Karpas-422 (cell line): ENCODE measurements around the gene CCDC63. TPM values are rescaled to one million over a fixed set of nuclear protein-coding genes. Genes with fewer than 3 reads are reported as not detected.

ENCODE experiments used
- DNase-seq: peaks from one replicate; pipeline ENCODE4 v3.0.0-alpha.2; 2015
- H2AFZ ChIP-seq: fragments of 200-600 bp; sonication (generic); 2 replicates; pipeline ENCODE4 v1.6.1; 2014; ENCODE audit warnings: antibody characterized with exemption, low read length, mixed read lengths
- H3K27ac ChIP-seq: fragments of 200-600 bp; sonication (generic); 2 replicates; pipeline ENCODE4 v1.5.1; 2014; ENCODE audit warnings: mild to moderate bottlenecking, low read length, moderate library complexity
- H3K27me3 ChIP-seq: fragments of 200-600 bp; sonication (generic); 2 replicates; pipeline ENCODE4 v1.6.1; 2014; ENCODE audit warnings: low read length, mixed read lengths
- H3K36me3 ChIP-seq: fragments of 200-600 bp; sonication (generic); 2 replicates; pipeline ENCODE4 v1.6.1; 2014; ENCODE audit warnings: low read length, mixed read lengths; ENCODE audit not compliant: insufficient read depth
- H3K4me1 ChIP-seq: fragments of 200-600 bp; sonication (generic); 2 replicates; pipeline ENCODE4 v1.6.1; 2014; ENCODE audit warnings: mild to moderate bottlenecking, low read length, mixed read lengths
- H3K4me2 ChIP-seq: fragments of 200-600 bp; sonication (generic); 2 replicates; pipeline ENCODE4 v1.6.1; 2014; ENCODE audit warnings: low read length, low read depth, mild to moderate bottlenecking; ENCODE audit not compliant: poor library complexity, severe bottlenecking
- H3K4me3 ChIP-seq: fragments of 200-600 bp; sonication (generic); 2 replicates; pipeline ENCODE4 v1.5.1; 2014; ENCODE audit warnings: mild to moderate bottlenecking, antibody characterized with exemption, low read length, mixed read lengths
- H3K79me2 ChIP-seq: fragments of 200-600 bp; sonication (generic); 2 replicates; pipeline ENCODE4 v1.6.1; 2014; ENCODE audit warnings: mild to moderate bottlenecking, low read length, mixed read lengths
- H3K9ac ChIP-seq: fragments of 200-600 bp; sonication (generic); 2 replicates; pipeline ENCODE4 v1.6.0; 2014; ENCODE audit warnings: low read length
- H3K9me2 ChIP-seq: fragments of 200-600 bp; sonication (generic), shearing (Covaris generic); replicated peaks from 2 replicates; pipeline ENCODE4 v1.6.0; 2014; ENCODE audit warnings: mild to moderate bottlenecking, low read length, moderate library complexity; ENCODE audit not compliant: insufficient read depth
- H3K9me3 ChIP-seq: fragments of 300-700, 200-600 bp; sonication (generic); 2 replicates; pipeline ENCODE4 v1.6.1; 2014; ENCODE audit warnings: low read length, mixed read lengths
- H4K20me1 ChIP-seq: fragments of 200-600 bp; sonication (generic); 2 replicates; pipeline ENCODE4 v1.6.1; 2014; ENCODE audit warnings: mild to moderate bottlenecking, antibody characterized with exemption, low read length, low read depth; ENCODE audit not compliant: insufficient read depth
- total RNA-seq: library from RNA; depleted of rRNA; stranded (reverse); fragments of >200 nt; shearing (Covaris generic); gene quantifications from 2 replicates; pipeline ENCODE4 v1.2.3, GENCODE V29; 2014; ENCODE audit warnings: low replicate concordance

The CCDC63 gene
- total RNA-seq, 1 experiment from 2014 or later = not detected

DNA sequence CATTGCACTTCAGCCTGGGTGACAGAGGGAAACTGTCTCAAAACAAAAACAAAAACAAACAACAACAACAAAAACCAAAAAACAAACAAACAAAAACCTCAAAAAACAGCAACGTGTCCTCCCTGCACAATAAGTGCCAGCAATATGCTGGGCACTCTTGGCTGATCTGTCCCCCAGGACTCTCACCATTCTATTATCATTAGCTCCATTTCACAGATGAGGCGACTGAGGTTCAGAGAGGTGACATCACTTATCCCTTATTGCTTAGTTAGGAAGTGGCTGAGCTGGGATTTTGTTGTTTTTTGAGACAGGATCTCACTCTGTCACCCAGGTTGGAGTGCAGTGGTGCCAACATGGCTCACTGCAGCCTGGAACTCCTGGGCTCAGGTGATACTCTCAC, 33.0 kb upstream of the CCDC63 start:
- Histone ChIP-seq H4K20me1 (no peaks in the 10 kb centered on the region), H3K4me3 (no peak overlapping the region), H3K9me3 (no peaks in the 10 kb centered on the region), H3K4me2 (no peak overlapping the region), H3K9me2 (no peaks in the 10 kb centered on the region), H3K79me2 (no peaks in the 10 kb centered on the region), H2AFZ (no peak overlapping the region), H3K27ac (no peak overlapping the region), H3K27me3 (no peaks in the 10 kb centered on the region), H3K9ac (no peak overlapping the region), H3K4me1 (no peaks in the 10 kb centered on the region), H3K36me3 (no peaks in the 10 kb centered on the region)
- DNase-seq = no peak

DNA sequence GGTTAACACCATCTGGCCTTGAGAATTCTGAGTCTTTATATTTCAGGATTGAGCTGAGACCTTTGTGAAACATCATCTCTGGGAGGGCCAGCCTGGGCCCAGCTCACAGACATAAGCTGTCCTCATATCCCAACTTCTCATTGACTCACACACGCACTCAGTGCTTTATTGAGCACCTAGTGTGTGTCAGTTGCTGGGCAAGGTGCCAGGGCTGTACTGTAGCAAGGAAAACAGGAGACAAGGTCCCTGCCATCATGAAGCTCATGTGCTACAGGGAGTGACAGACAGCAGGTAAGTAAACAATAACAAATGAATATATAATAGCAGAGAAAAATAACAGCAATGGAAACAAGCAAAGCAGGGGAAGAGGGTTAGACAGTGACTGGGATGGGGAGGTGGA, 30.5 kb upstream of the CCDC63 start:
- H2AFZ ChIP-seq = no peak overlapping the region
- no peaks in the 10 kb centered on the region for H3K79me2 ChIP-seq
- H3K4me1 ChIP-seq = no peaks in the 10 kb centered on the region
- H3K4me2 ChIP-seq = no peak overlapping the region
- H3K36me3 ChIP-seq = no peaks in the 10 kb centered on the region
- no peak overlapping the region for H3K9ac ChIP-seq
- H4K20me1 ChIP-seq = no peaks in the 10 kb centered on the region
- no peak overlapping the region for H3K4me3 ChIP-seq
- DNase-seq = no peak
- no peaks in the 10 kb centered on the region for H3K9me3 ChIP-seq
- H3K27me3 ChIP-seq = no peaks in the 10 kb centered on the region
- H3K27ac ChIP-seq = no peak overlapping the region
- H3K9me2 ChIP-seq = no peaks in the 10 kb centered on the region

DNA sequence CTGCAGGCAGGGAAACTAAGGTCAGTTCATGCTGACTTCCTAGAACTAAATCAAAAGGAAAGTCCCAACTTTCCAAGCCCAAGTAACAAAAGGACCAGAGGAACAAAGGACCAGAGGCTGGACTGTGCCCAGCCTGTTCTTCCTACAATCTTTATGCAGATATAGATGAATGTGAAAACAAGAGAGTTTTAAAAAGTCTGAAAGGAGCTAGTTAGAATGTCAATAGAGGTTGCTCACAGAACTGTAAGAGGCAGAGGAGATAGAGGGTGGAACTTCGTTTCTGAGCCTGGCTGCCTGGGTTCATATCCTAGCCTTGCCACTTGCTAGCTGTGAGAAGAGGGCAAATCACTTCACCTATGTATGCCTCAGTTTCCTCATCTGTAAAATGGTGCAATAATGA, 30.0 kb upstream of the CCDC63 start:
- Histone ChIP-seq H3K36me3 (no peaks in the 10 kb centered on the region), H3K27ac (no peak overlapping the region), H3K4me1 (no peaks in the 10 kb centered on the region; the same call in 1 of the 2 replicates), H2AFZ (no peak overlapping the region), H3K4me3 (no peak overlapping the region), H4K20me1 (no peaks in the 10 kb centered on the region), H3K9ac (no peak overlapping the region), H3K9me2 (no peaks in the 10 kb centered on the region), H3K27me3 (no peaks in the 10 kb centered on the region), H3K9me3 (no peaks in the 10 kb centered on the region), H3K79me2 (no peaks in the 10 kb centered on the region), H3K4me2 (no peak overlapping the region)
- no peak for DNase-seq

DNA sequence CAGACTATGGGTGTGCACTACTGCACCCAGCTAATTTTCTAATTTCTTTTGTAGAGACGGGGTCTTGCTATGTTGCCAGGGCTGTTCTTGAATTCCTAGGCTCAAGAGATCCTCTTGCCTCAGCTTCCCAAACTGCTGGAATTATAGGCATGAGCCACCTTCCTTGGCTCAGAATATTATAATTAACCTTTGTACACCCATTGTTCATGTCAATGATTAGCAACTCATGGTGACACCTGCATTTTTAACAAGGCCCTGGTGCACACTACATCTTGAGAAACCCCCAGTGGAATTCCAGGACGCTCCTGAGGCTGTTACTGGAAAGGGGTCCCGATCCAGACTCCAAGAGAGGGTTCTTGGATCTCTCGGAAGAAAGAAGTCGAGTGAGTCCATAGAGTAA, 28.3 kb upstream of the CCDC63 start:
- Histone ChIP-seq H3K9ac (no peak overlapping the region), H3K79me2 (no peaks in the 10 kb centered on the region), H2AFZ (no peak overlapping the region), H3K4me3 (no peak overlapping the region), H3K9me2 (no peaks in the 10 kb centered on the region), H3K27ac (no peak overlapping the region), H3K4me1 (peaks cover 12% of the 10 kb centered on the region), H3K9me3 (no peaks in the 10 kb centered on the region), H3K27me3 (no peaks in the 10 kb centered on the region), H3K4me2 (no peak overlapping the region), H4K20me1 (no peaks in the 10 kb centered on the region), H3K36me3 (no peaks in the 10 kb centered on the region)
- DNase-seq = no peak

DNA sequence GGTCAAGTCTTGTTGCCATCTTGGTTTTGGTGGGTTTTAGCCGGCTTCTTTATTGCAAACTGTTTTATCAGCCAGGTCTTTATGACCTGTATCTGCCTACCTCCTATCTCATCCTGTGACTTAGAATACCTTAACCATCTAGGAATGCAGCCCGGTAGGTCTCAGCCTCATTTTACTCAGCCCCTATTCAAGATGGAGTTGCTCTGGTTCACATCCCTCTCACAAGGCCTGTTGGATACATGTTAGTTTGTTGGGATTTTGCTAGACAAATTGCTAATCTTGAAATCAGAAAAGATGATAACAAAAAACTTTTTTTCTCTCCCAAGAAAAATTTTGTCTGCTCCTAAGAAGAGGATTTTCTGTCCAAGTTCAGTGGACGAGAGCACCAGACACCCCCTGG, 27.6 kb upstream of the CCDC63 start:
- H3K4me3 ChIP-seq = no peak overlapping the region
- H3K4me2 ChIP-seq = no peak overlapping the region
- no peaks in the 10 kb centered on the region for H3K79me2 ChIP-seq
- no peaks in the 10 kb centered on the region for H3K9me2 ChIP-seq
- DNase-seq = no peak
- peaks cover 12% of the 10 kb centered on the region for H3K4me1 ChIP-seq
- no peaks in the 10 kb centered on the region for H3K36me3 ChIP-seq
- no peaks in the 10 kb centered on the region for H4K20me1 ChIP-seq
- H3K27me3 ChIP-seq = no peaks in the 10 kb centered on the region
- H3K9ac ChIP-seq = no peak overlapping the region
- no peak overlapping the region for H3K27ac ChIP-seq
- no peaks in the 10 kb centered on the region for H3K9me3 ChIP-seq
- no peak overlapping the region for H2AFZ ChIP-seq

DNA sequence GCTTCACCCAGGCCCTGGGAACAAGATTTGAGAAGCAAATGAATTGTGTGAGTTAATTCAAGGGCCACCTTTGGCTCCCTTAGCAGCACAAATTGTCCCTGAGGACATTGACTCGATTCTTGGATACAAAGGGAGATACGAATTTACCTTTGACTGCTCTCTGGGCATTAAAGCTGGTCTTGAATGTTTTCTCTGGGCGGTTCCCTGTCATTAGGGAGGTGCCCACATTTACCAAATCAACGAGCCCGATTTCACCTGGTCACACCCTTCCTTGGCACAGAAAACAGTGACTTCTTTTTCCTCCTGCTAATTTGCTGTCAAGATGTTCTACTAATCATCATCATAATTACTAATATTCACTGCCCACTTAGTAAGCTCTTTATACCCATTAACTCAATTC, 27.1 kb upstream of the CCDC63 start:
- no peak overlapping the region for H2AFZ ChIP-seq
- no peaks in the 10 kb centered on the region for H3K36me3 ChIP-seq
- no peak overlapping the region for H3K9ac ChIP-seq
- H3K4me3 ChIP-seq = no peak overlapping the region
- H3K9me2 ChIP-seq = no peaks in the 10 kb centered on the region
- H3K27me3 ChIP-seq = no peaks in the 10 kb centered on the region
- peaks cover 12% of the 10 kb centered on the region for H3K4me1 ChIP-seq
- H3K27ac ChIP-seq = no peak overlapping the region
- H4K20me1 ChIP-seq = no peaks in the 10 kb centered on the region
- no peaks in the 10 kb centered on the region for H3K79me2 ChIP-seq
- DNase-seq = no peak
- no peak overlapping the region for H3K4me2 ChIP-seq
- no peaks in the 10 kb centered on the region for H3K9me3 ChIP-seq

DNA sequence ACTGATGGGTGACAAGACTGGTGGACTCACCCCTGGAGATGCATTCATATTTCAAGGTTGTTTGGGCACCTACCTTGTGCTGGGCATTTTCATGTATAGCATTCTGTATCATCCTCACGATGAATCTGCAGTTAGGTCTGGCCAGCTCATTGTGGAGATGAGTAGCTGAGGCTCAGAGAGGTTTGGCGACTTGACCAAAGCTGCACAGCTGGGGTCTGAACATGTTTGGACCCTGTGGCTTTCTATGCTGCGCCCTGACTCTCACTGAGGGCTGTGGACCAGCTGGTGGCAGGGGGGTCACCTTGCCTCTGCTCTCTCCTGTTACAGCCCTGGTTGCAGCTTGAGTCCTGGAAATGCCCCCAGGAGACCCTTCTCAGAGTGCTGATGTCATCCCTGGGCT, 24.9 kb upstream of the CCDC63 start:
- Histone ChIP-seq H4K20me1 (no peaks in the 10 kb centered on the region), H3K4me2 (no peak overlapping the region), H3K4me1 (peaks cover 14% of the 10 kb centered on the region), H2AFZ (no peak overlapping the region), H3K9ac (no peak overlapping the region), H3K27ac (no peak overlapping the region), H3K9me3 (no peaks in the 10 kb centered on the region), H3K4me3 (no peak overlapping the region), H3K9me2 (no peaks in the 10 kb centered on the region), H3K27me3 (no peaks in the 10 kb centered on the region), H3K36me3 (no peaks in the 10 kb centered on the region), H3K79me2 (no peaks in the 10 kb centered on the region)
- DNase-seq = no peak

DNA sequence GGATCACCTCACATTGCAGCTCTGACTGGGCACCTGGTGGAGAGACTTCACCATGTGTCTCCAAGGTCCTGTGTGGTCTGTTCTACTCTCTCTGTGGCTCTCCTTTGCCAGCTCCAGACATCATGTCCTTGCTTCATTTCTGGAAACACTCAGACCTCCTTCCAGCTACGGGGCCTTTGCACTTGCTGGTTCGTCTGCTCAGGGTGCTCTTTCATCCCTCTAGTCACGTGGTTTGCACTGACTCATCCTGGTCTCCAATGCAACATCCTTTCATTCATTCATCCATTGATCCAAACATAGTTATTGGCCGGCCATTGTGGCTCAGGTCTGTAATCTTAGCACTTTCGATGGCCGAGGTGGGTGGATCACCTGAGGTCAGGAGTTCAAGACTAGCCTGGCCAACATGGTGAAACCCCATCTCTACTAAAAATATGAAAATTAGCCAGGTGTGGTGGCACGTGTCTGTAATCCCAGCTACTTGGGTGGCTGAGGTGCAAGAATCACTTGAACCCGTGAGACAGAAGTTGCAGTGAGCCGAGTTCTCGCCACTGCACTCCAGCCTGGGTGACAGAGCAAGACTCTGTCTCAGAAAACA, 23.9 kb upstream of the CCDC63 start:
- no peak overlapping the region for H3K4me2 ChIP-seq
- H3K27ac ChIP-seq = no peak overlapping the region
- H3K27me3 ChIP-seq = no peaks in the 10 kb centered on the region
- no peaks in the 10 kb centered on the region for H4K20me1 ChIP-seq
- H3K9me2 ChIP-seq = no peaks in the 10 kb centered on the region
- H3K79me2 ChIP-seq = no peaks in the 10 kb centered on the region
- no peak overlapping the region for H2AFZ ChIP-seq
- H3K4me3 ChIP-seq = no peak overlapping the region
- H3K4me1 ChIP-seq = peaks cover 16% of the 10 kb centered on the region
- no peak overlapping the region for H3K9ac ChIP-seq
- no peak for DNase-seq
- no peaks in the 10 kb centered on the region for H3K9me3 ChIP-seq
- no peaks in the 10 kb centered on the region for H3K36me3 ChIP-seq

DNA sequence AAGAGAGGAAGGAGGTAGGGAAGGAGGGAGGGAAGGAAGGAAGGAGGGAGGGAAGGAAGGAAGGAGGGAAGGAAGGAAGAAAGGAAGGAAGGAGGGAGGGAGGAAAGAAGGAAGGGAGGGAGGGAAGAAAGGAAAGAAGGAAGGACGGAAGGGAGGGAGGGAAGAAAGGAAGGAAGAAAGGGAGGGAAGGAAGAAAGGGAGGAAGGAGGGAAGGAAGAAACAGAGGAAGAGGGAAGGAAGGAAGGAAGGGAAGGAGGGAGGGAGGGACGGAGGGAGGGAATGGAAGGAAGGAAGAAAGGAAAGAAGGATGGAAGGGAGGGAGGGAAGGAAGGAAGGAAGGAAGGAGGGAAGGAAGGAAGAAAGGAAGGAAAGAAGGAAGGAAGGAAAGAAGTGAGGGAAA, 22.4 kb upstream of the CCDC63 start:
- H3K79me2 ChIP-seq = no peaks in the 10 kb centered on the region
- no peak overlapping the region for H2AFZ ChIP-seq
- H3K27ac ChIP-seq = no peak overlapping the region
- H4K20me1 ChIP-seq = no peaks in the 10 kb centered on the region
- H3K9me3 ChIP-seq = no peaks in the 10 kb centered on the region
- H3K4me2 ChIP-seq = no peak overlapping the region
- no peaks in the 10 kb centered on the region for H3K9me2 ChIP-seq
- no peak overlapping the region for H3K4me3 ChIP-seq
- H3K4me1 ChIP-seq = peaks cover 16% of the 10 kb centered on the region
- no peaks in the 10 kb centered on the region for H3K36me3 ChIP-seq
- no peak overlapping the region for H3K9ac ChIP-seq
- H3K27me3 ChIP-seq = no peaks in the 10 kb centered on the region
- DNase-seq = no peak
